OCI-LY7 (cell line): ENCODE results near the gene TMEM43.

Experiments
- CTCF ChIP-seq: fragments of 200-600 bp; sonication (generic); conservative IDR thresholded peaks from 2 replicates; pipeline ENCODE4 v1.5.1; 2014; ENCODE audit warnings: mild to moderate bottlenecking, antibody characterized with exemption, low read length, moderate library complexity, mixed read lengths
- EZH2phosphoT487 ChIP-seq: fragments of 200-600 bp; sonication (generic); IDR thresholded peaks from 2 replicates; pipeline ENCODE4 v1.6.1; 2018; ENCODE audit warnings: low read depth, borderline replicate concordance, mild to moderate bottlenecking, mixed run types, antibody characterized with exemption, low read length, moderate library complexity, mixed read lengths

GRCh38 chr3:14132120-14132519 lies 7.3 kb downstream of the TMEM43 start:
- no peak for TF ChIP-seq CTCF
- no peak for TF ChIP-seq EZH2phosphoT487
